Astrocyte (in vitro differentiated cells and primary cell): ENCODE data around the gene STAB1. TPM values are rescaled to one million over a fixed set of nuclear protein-coding genes. Genes with fewer than 3 reads are reported as not detected.

Experiments used
- DNase-seq: peaks from one replicate; pipeline ENCODE4 v3.0.0-alpha.2; 2010; ENCODE audit warnings: low read depth
- FAIRE-seq: peaks from 2 replicates; lab custom pipeline; 2011; peaks lifted over from hg19 to GRCh38; lab: Jason Lieb, UNC
- H2AFZ ChIP-seq: 2 replicates; pipeline ENCODE4 v1.6.0; 2012; ENCODE audit warnings: low read depth, low read length, inconsistent platforms
- H3K27ac ChIP-seq: 2 replicates; pipeline ENCODE4 v1.5.1; 2011; ENCODE audit warnings: low read depth, low read length, inconsistent platforms
- H3K27me3 ChIP-seq: 2 replicates; pipeline ENCODE4 v1.6.0; 2011; ENCODE audit warnings: low read length, inconsistent platforms; ENCODE audit not compliant: insufficient read depth
- H3K36me3 ChIP-seq: 2 replicates; pipeline ENCODE4 v1.5.1; 2011; ENCODE audit warnings: low read length, inconsistent platforms; ENCODE audit not compliant: insufficient read depth
- H3K4me1 ChIP-seq: 2 replicates; pipeline ENCODE4 v1.5.1; 2011; ENCODE audit warnings: low read length, inconsistent platforms; ENCODE audit not compliant: insufficient read depth
- H3K4me2 ChIP-seq: 2 replicates; pipeline ENCODE4 v1.6.0; 2012; ENCODE audit warnings: low read length, inconsistent platforms
- H3K4me3 ChIP-seq: 2 replicates; pipeline ENCODE4 v1.5.1; 2011; ENCODE audit warnings: low read depth, mild to moderate bottlenecking, low read length, inconsistent platforms; ENCODE audit not compliant: insufficient read depth
- H3K79me2 ChIP-seq: 2 replicates; pipeline ENCODE4 v1.6.0; 2012; ENCODE audit warnings: mild to moderate bottlenecking, low read length, inconsistent platforms; ENCODE audit not compliant: insufficient read depth
- H3K9ac ChIP-seq: 2 replicates; pipeline ENCODE4 v1.6.0; 2012; ENCODE audit warnings: mild to moderate bottlenecking, low read length, inconsistent platforms
- H3K9me3 ChIP-seq: 2 replicates; pipeline ENCODE4 v1.5.1; 2012; ENCODE audit warnings: low read depth, mild to moderate bottlenecking, low read length, inconsistent platforms; ENCODE audit not compliant: insufficient read depth
- H4K20me1 ChIP-seq: 2 replicates; pipeline ENCODE4 v1.6.0; 2012; ENCODE audit warnings: low read length, inconsistent platforms; ENCODE audit not compliant: insufficient read depth
- H3K27ac Mint-ChIP-seq: one replicate; pipeline ENCODE4 v1.8.0; 2021; ENCODE audit warnings: mild to moderate bottlenecking, mixed read lengths; ENCODE audit not compliant: unreplicated experiment
- H3K27me3 Mint-ChIP-seq: one replicate; pipeline ENCODE4 v1.8.0; 2021; ENCODE audit warnings: low read depth, mixed read lengths; ENCODE audit not compliant: unreplicated experiment
- H3K36me3 Mint-ChIP-seq: one replicate; pipeline ENCODE4 v1.8.0; 2021; ENCODE audit warnings: low read depth, mixed read lengths; ENCODE audit not compliant: unreplicated experiment
- H3K4me1 Mint-ChIP-seq: one replicate; pipeline ENCODE4 v1.8.0; 2021; ENCODE audit warnings: low read depth, mixed read lengths; ENCODE audit not compliant: unreplicated experiment
- H3K4me3 Mint-ChIP-seq: one replicate; pipeline ENCODE4 v1.8.0; 2021; ENCODE audit warnings: mild to moderate bottlenecking, moderate library complexity, mixed read lengths; ENCODE audit not compliant: unreplicated experiment
- H3K9me3 Mint-ChIP-seq: one replicate; pipeline ENCODE4 v1.8.0; 2021; ENCODE audit warnings: mild to moderate bottlenecking, mixed read lengths; ENCODE audit not compliant: unreplicated experiment
- EZH2 ChIP-seq: IDR thresholded peaks from 2 replicates; pipeline ENCODE4 v1.6.1; 2012; ENCODE audit warnings: mild to moderate bottlenecking, low read length, inconsistent platforms; ENCODE audit not compliant: insufficient read depth
- total RNA-seq: library from RNA; stranded (reverse); gene quantifications from 2 replicates; pipeline ENCODE4 v1.2.1, GENCODE V29; 2021
- TF ChIP-seq, protein P1 (sequence below): IDR thresholded peaks from 2 replicates; pipeline ENCODE4 v1.5.1; 2011; ENCODE audit warnings: low read depth, mild to moderate bottlenecking, inconsistent platforms, low read length, moderate library complexity; ENCODE audit not compliant: insufficient read depth

The STAB1 gene
- total RNA-seq, 1 donor from 2014 or later, result 0.39 TPM

DNA sequence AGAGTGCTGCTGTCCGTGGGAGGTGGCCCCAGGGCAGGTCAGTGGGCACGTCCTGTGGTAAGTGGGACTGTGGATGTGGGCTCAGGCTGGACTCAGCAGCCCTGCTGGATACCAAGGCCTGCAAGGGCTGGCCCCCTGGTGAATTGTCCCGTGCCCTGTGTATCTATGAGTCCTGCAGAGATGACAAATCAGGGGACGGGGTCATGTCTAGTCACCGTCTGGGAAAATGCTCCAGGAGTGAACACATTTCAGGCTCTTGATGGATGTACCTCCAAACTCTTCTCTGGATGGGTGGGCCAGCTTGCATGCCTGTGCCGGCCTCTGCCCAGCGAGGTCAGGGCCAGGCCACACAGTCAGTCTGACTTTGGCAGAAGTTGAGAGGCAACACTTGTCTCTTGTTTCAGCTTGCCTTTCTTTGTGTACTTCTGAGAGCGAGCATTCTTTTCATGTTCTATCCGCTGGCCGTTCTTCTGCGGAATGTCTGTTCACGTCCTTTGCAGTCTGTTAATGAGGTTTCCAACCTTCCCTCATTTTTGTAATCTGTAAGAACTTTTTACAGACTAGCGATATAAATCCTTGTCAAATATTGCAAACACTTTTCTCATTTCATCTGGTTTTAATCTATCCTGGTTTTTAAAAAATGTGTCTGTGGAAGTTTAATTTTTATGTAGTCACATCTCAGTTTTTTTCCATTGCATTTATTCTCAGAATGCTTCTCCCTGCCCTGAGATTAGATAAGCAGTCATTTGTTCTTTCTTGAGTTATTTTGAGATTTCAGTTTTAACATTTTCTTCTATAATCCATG lies 11.4 kb upstream of the STAB1 start:
- Mint-ChIP-seq H3K27ac (peak overlapping the region; percentile 85), H3K9me3 (no peaks in the 10 kb centered on the region), H3K4me3 (peak overlapping the region; percentile 20), H3K27me3 (no peaks in the 10 kb centered on the region), H3K4me1 (peaks cover 11% of the 10 kb centered on the region), H3K36me3 (peaks cover 27% of the 10 kb centered on the region)
- Histone ChIP-seq H3K4me3 (no peak overlapping the region), H3K9me3 (no peaks in the 10 kb centered on the region), H3K9ac (no peak overlapping the region), H3K27ac (no peak overlapping the region), H4K20me1 (peaks cover 41% of the 10 kb centered on the region), H2AFZ (no peak overlapping the region), H3K79me2 (no peaks in the 10 kb centered on the region), H3K4me2 (no peak overlapping the region), H3K36me3 (peaks cover 24% of the 10 kb centered on the region), H3K27me3 (no peaks in the 10 kb centered on the region), H3K4me1 (peaks cover 6% of the 10 kb centered on the region)
- DNase-seq (peak; percentile 58), FAIRE-seq (no peak)
- TF ChIP-seq EZH2, result no peak
- TF ChIP-seq, protein P1, sequence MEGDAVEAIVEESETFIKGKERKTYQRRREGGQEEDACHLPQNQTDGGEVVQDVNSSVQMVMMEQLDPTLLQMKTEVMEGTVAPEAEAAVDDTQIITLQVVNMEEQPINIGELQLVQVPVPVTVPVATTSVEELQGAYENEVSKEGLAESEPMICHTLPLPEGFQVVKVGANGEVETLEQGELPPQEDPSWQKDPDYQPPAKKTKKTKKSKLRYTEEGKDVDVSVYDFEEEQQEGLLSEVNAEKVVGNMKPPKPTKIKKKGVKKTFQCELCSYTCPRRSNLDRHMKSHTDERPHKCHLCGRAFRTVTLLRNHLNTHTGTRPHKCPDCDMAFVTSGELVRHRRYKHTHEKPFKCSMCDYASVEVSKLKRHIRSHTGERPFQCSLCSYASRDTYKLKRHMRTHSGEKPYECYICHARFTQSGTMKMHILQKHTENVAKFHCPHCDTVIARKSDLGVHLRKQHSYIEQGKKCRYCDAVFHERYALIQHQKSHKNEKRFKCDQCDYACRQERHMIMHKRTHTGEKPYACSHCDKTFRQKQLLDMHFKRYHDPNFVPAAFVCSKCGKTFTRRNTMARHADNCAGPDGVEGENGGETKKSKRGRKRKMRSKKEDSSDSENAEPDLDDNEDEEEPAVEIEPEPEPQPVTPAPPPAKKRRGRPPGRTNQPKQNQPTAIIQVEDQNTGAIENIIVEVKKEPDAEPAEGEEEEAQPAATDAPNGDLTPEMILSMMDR, result no peak

DNA sequence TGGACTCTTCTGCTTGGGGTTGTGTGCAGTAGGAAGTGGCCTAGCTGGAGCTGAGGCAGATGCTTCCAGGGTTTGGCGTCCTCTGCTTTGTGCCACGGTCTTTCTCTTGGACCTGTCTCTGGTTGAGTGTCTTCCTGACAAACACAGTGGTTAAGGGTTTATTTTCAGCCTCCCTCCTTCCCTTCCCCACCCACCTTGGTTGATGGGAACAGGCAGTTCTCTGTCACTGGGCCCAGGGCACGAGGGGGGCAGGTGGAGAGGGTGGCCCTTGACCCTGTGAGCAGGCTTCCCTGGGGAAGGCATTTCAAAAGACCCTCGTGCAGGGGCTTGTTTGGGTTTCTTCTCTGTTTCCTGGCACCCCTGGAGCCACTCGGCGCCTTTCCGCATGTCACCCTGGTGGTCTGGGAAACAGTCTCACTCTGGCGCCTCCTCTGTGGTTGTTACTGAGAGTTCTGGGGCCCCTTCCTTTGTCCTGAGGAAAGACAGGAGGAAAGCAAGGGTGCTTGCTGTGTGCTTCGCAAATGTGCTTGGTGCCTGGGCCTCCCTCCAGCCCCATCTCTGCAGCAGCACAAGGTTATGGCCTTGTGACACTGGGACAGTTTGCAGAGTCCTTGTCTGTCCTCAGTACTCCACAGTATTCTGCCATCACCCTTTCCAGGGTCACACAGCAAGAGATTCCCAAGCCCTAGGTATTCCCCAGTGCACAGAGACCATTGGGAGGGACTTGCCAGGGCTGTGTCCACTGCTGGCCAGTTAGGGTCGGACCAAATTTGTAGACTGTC lies 10.3 kb upstream of the STAB1 start:
- H3K4me1 Mint-ChIP-seq, result peaks cover 11% of the 10 kb centered on the region
- H3K9me3 ChIP-seq, result no peaks in the 10 kb centered on the region
- H3K27me3 ChIP-seq, result no peaks in the 10 kb centered on the region
- H3K27ac ChIP-seq, result no peak overlapping the region
- DNase-seq, result no peak
- H3K4me3 ChIP-seq, result no peak overlapping the region
- no peak for TF ChIP-seq EZH2
- TF ChIP-seq, protein P1, result no peak
- FAIRE-seq, result no peak
- H3K79me2 ChIP-seq, result no peaks in the 10 kb centered on the region
- no peak overlapping the region for H3K27ac Mint-ChIP-seq
- H3K36me3 Mint-ChIP-seq, result peaks cover 24% of the 10 kb centered on the region
- peaks cover 41% of the 10 kb centered on the region for H4K20me1 ChIP-seq
- peaks cover 6% of the 10 kb centered on the region for H3K4me1 ChIP-seq
- H3K9ac ChIP-seq, result no peak overlapping the region
- peaks cover 26% of the 10 kb centered on the region for H3K36me3 ChIP-seq
- H3K4me2 ChIP-seq, result no peak overlapping the region
- H3K4me3 Mint-ChIP-seq, result no peak overlapping the region
- no peaks in the 10 kb centered on the region for H3K27me3 Mint-ChIP-seq
- H3K9me3 Mint-ChIP-seq, result no peaks in the 10 kb centered on the region
- no peak overlapping the region for H2AFZ ChIP-seq
